BLaER1 treated with 17β-estradiol and CSF1 and Interleukin-3, amounts not matched to agents 10 nM and 100 nM (cell line): Measurements from ENCODE around the gene PRDX6.

Experiments used
- H3K27ac ChIP-seq, 11 experiments: shearing (Covaris generic); formaldehyde crosslinking; 2 replicates each; pipeline ENCODE4 v1.8.1; 2022
- H3K27me3 ChIP-seq, 11 experiments: shearing (Covaris generic); formaldehyde crosslinking; 2 replicates each; pipeline ENCODE4 v1.8.1; 2022
- H3K36me3 ChIP-seq, 11 experiments: shearing (Covaris generic); formaldehyde crosslinking; 2 replicates each; pipeline ENCODE4 v1.8.1; 2022
- H3K4me1 ChIP-seq, 10 experiments: shearing (Covaris generic); formaldehyde crosslinking; 2 replicates each; pipeline ENCODE4 v1.8.1; 2022
- H3K4me2 ChIP-seq, 11 experiments: shearing (Covaris generic); formaldehyde crosslinking; 2 replicates each; pipeline ENCODE4 v1.8.1; 2022
- H3K4me3 ChIP-seq, 10 experiments: shearing (Covaris generic); formaldehyde crosslinking; 2 replicates each; pipeline ENCODE4 v1.8.1; 2022
- H3K9ac ChIP-seq, 11 experiments: shearing (Covaris generic); formaldehyde crosslinking; 2 replicates each; pipeline ENCODE4 v1.8.1; 2022
- H3K9me3 ChIP-seq, 11 experiments: shearing (Covaris generic); formaldehyde crosslinking; replicated peaks in 1 of 11; 2 replicates each; pipeline ENCODE4 v1.8.1; 2022
- H4K20me1 ChIP-seq, 11 experiments: shearing (Covaris generic); formaldehyde crosslinking; 2 replicates each; pipeline ENCODE4 v1.8.1; 2022
- Cebpa-rat ChIP-seq, 11 experiments: shearing (Covaris generic); IDR thresholded peaks; 2 replicates each; pipeline ENCODE4 v1.8.1; 2022

Gene PRDX6

GRCh38 chr1:173475564-173476196, 1.5 kb upstream of the PRDX6 start:
- H3K4me3 ChIP-seq = peak overlapping the region; percentile 68 to 97 (median 82); a peak in 18 of 20 replicates
- H3K4me1 ChIP-seq = peaks cover 34 to 60% (median 40%) of the 10 kb centered on the region in 10 experiments
- no peaks in the 10 kb centered on the region for H3K27me3 ChIP-seq
- H4K20me1 ChIP-seq = peaks cover 6 to 34% (median 23%) of the 10 kb centered on the region in 11 experiments; a peak in 15 of 22 replicates
- peak overlapping the region in 10 of 11 experiments; percentile 79 to 98 (median 94); a peak in 19 of 22 replicates for H3K27ac ChIP-seq
- TF ChIP-seq Cebpa-rat (IDR thresholded peaks at IDR 0.05) = no peak
- peaks cover 18 to 39% (median 27%) of the 10 kb centered on the region in 11 experiments for H3K36me3 ChIP-seq
- H3K9me3 ChIP-seq = peaks cover 16 to 21% (median 20%) of the 10 kb centered on the region in 11 experiments
- peak overlapping the region; percentile 60 to 94 (median 88) for H3K4me2 ChIP-seq
- H3K9ac ChIP-seq = peak overlapping the region; percentile 82 to 93 (median 89); a peak in 21 of 22 replicates

- Histone ChIP-seq H3K27ac (peak overlapping the region; percentile 60 to 98 (median 93); a peak in 21 of 22 replicates), H3K9ac (peak overlapping the region; percentile 82 to 93 (median 89)), H3K4me3 (peak overlapping the region; percentile 68 to 97 (median 82)), H3K4me2 (peak overlapping the region; percentile 60 to 94 (median 88)), H3K9me3 (peaks cover 10 to 15% (median 14%) of the 10 kb centered on the region in 11 experiments), H3K36me3 (peaks cover 20 to 39% (median 27%) of the 10 kb centered on the region in 11 experiments), H4K20me1 (peaks cover 9 to 39% (median 23%) of the 10 kb centered on the region in 11 experiments; a peak in 15 of 22 replicates), H3K27me3 (no peaks in the 10 kb centered on the region), H3K4me1 (peaks cover 34 to 61% (median 40%) of the 10 kb centered on the region in 10 experiments)
- TF ChIP-seq Cebpa-rat (IDR thresholded peaks at IDR 0.05) = no peak
Observed at GRCh38 chr1:173476197-173476664, 904 bp upstream of the PRDX6 start.

- Histone ChIP-seq H3K36me3 (peaks cover 20 to 39% (median 27%) of the 10 kb centered on the region in 11 experiments), H3K4me1 (peaks cover 34 to 61% (median 40%) of the 10 kb centered on the region in 10 experiments)
- TF ChIP-seq Cebpa-rat (IDR thresholded peaks at IDR 0.05) = peak in 8 of 11 experiments; percentile 31 to 75 (median 62); a peak in 11 of 22 replicates
Observed at GRCh38 chr1:173476665-173477285, 360 bp upstream of the PRDX6 start.

GRCh38 chr1:173478094-173478674, 1.0 kb downstream of the PRDX6 start:
- H3K27me3 ChIP-seq = no peaks in the 10 kb centered on the region
- H3K9me3 ChIP-seq = no peaks in the 10 kb centered on the region
- peak overlapping the region; percentile 89 to 99 (median 95) for H3K4me2 ChIP-seq
- H3K36me3 ChIP-seq = peaks cover 31 to 43% (median 38%) of the 10 kb centered on the region in 11 experiments
- peaks cover 34 to 59% (median 40%) of the 10 kb centered on the region in 10 experiments for H3K4me1 ChIP-seq
- H3K27ac ChIP-seq = peak overlapping the region; percentile 66 to 96 (median 94); a peak in 21 of 22 replicates
- H3K4me3 ChIP-seq = peak overlapping the region; percentile 85 to 97 (median 91)
- H4K20me1 ChIP-seq = peaks cover 9 to 45% (median 23%) of the 10 kb centered on the region in 11 experiments; a peak in 15 of 22 replicates
- TF ChIP-seq Cebpa-rat (IDR thresholded peaks at IDR 0.05) = no peak
- H3K9ac ChIP-seq = peak overlapping the region; percentile 88 to 96 (median 95)

More at GRCh38 chr1:173476665-173477285, 360 bp upstream of the PRDX6 start:
- H3K9ac ChIP-seq = peak overlapping the region; percentile 85 to 96 (median 95)
- peaks cover 5 to 10% (median 9%) of the 10 kb centered on the region in 11 experiments for H3K9me3 ChIP-seq
- H4K20me1 ChIP-seq = peaks cover 9 to 44% (median 23%) of the 10 kb centered on the region in 11 experiments; a peak in 15 of 22 replicates
- no peaks in the 10 kb centered on the region for H3K27me3 ChIP-seq
- peak overlapping the region; percentile 60 to 98 (median 94); a peak in 21 of 22 replicates for H3K27ac ChIP-seq
- H3K4me3 ChIP-seq = peak overlapping the region; percentile 85 to 97 (median 91)
- H3K4me2 ChIP-seq = peak overlapping the region; percentile 60 to 94 (median 88)

- peaks cover 9 to 49% (median 23%) of the 10 kb centered on the region in 11 experiments; a peak in 15 of 22 replicates for H4K20me1 ChIP-seq
- H3K36me3 ChIP-seq = peaks cover 45 to 58% (median 53%) of the 10 kb centered on the region in 11 experiments
- TF ChIP-seq Cebpa-rat (IDR thresholded peaks at IDR 0.05) = no peak
- no peaks in the 10 kb centered on the region for H3K9me3 ChIP-seq
- H3K4me1 ChIP-seq = peaks cover 34 to 45% (median 40%) of the 10 kb centered on the region in 10 experiments
- H3K27ac ChIP-seq = peak overlapping the region in 1 of 11 experiments; percentile 10; a peak in 1 of 22 replicates
- no peaks in the 10 kb centered on the region for H3K27me3 ChIP-seq
- peak overlapping the region; percentile 89 to 99 (median 95) for H3K4me2 ChIP-seq
- peak overlapping the region in 3 of 10 experiments; percentile 32 to 85 (median 85); a peak in 2 of 20 replicates for H3K4me3 ChIP-seq
- peak overlapping the region in 1 of 11 experiments; percentile 4; a peak in 1 of 22 replicates for H3K9ac ChIP-seq
Observed at GRCh38 chr1:173479649-173480048, 2.5 kb downstream of the PRDX6 start.

GRCh38 chr1:173481195-173481772, 4.1 kb downstream of the PRDX6 start:
- Histone ChIP-seq H3K9me3 (no peaks in the 10 kb centered on the region), H3K36me3 (peaks cover 61 to 74% (median 69%) of the 10 kb centered on the region in 11 experiments), H3K27ac (no peak overlapping the region), H3K27me3 (no peaks in the 10 kb centered on the region), H3K4me1 (peaks cover 21 to 28% (median 25%) of the 10 kb centered on the region in 10 experiments), H3K4me2 (no peak overlapping the region), H3K4me3 (no peak overlapping the region), H3K9ac (no peak overlapping the region), H4K20me1 (peaks cover 9 to 50% (median 23%) of the 10 kb centered on the region in 11 experiments; a peak in 15 of 22 replicates)
- TF ChIP-seq Cebpa-rat (IDR thresholded peaks at IDR 0.05) = no peak

GRCh38 chr1:173482683-173483082, 5.5 kb downstream of the PRDX6 start:
- TF ChIP-seq Cebpa-rat (IDR thresholded peaks at IDR 0.05) = no peak
- Histone ChIP-seq H3K4me3 (no peak overlapping the region), H3K36me3 (peaks cover 75 to 88% (median 83%) of the 10 kb centered on the region in 11 experiments)

GRCh38 chr1:173484276-173484675, 7.1 kb downstream of the PRDX6 start:
- Histone ChIP-seq H3K27me3 (no peaks in the 10 kb centered on the region), H3K36me3 (peaks cover 91 to 100% (median 99%) of the 10 kb centered on the region in 11 experiments), H3K9me3 (no peaks in the 10 kb centered on the region), H3K4me3 (no peak overlapping the region), H3K9ac (no peak overlapping the region), H3K4me1 (peaks cover 4 to 15% (median 10%) of the 10 kb centered on the region in 10 experiments; a peak in 19 of 20 replicates), H4K20me1 (peaks cover 0 to 31% (median 6%) of the 10 kb centered on the region in 11 experiments; a peak in 11 of 22 replicates), H3K27ac (no peak overlapping the region), H3K4me2 (no peak overlapping the region)
- TF ChIP-seq Cebpa-rat (IDR thresholded peaks at IDR 0.05) = no peak

More at GRCh38 chr1:173482683-173483082, 5.5 kb downstream of the PRDX6 start:
- Histone ChIP-seq H3K9ac (no peak overlapping the region), H3K27ac (no peak overlapping the region), H3K9me3 (no peaks in the 10 kb centered on the region), H3K27me3 (no peaks in the 10 kb centered on the region), H4K20me1 (peaks cover 9 to 47% (median 22%) of the 10 kb centered on the region in 11 experiments; a peak in 16 of 22 replicates), H3K4me1 (peaks cover 19 to 27% (median 24%) of the 10 kb centered on the region in 10 experiments), H3K4me2 (no peak overlapping the region)
